Activated CD4-positive, alpha-beta T cell treated with anti-CD3 and anti-CD28 coated beads, Interleukin-2, amount 10 ng/mL, durations not matched to agents 24 days and 14 days (primary cell): ENCODE measurements around the gene MRPS26. TPM values are rescaled to one million over a fixed set of nuclear protein-coding genes. Genes with fewer than 3 reads are reported as not detected.
"Not testable (repeated sequence)": the region's sequence is repeated elsewhere in the genome, so short reads cannot be mapped to it uniquely, and the experiment has no call there.

Experiments used
- DNase-seq: peaks from one replicate; pipeline ENCODE4 v3.0.0; 2022
- H3K27ac Mint-ChIP-seq: one replicate; pipeline ENCODE4 v1.8.0; 2022; ENCODE audit warnings: mild to moderate bottlenecking, mixed read lengths
- H3K27me3 Mint-ChIP-seq: one replicate; pipeline ENCODE4 v1.8.0; 2022; ENCODE audit warnings: mixed read lengths
- H3K36me3 Mint-ChIP-seq: one replicate; pipeline ENCODE4 v1.8.0; 2022; ENCODE audit warnings: low read depth, mild to moderate bottlenecking, mixed read lengths
- H3K4me1 Mint-ChIP-seq: one replicate; pipeline ENCODE4 v1.8.0; 2021; ENCODE audit warnings: mixed read lengths
- H3K4me3 Mint-ChIP-seq: one replicate; pipeline ENCODE4 v1.8.0; 2022; ENCODE audit warnings: mild to moderate bottlenecking, moderate library complexity, mixed read lengths
- H3K9me3 Mint-ChIP-seq: one replicate; pipeline ENCODE4 v1.8.0; 2021; ENCODE audit warnings: mixed read lengths
- intact Hi-C: fragments of 100-400 bp; cut with micrococcal nuclease; formaldehyde crosslinking; loops from one replicate; pipeline ENCODE4 v1.15.1; 2023
- total RNA-seq: library from RNA; stranded (reverse); gene quantifications from 2 replicates; pipeline ENCODE4 v1.2.3, GENCODE V29; 2022

Gene MRPS26
- total RNA-seq: 123 and 130 TPM in 2 replicates

DNA sequence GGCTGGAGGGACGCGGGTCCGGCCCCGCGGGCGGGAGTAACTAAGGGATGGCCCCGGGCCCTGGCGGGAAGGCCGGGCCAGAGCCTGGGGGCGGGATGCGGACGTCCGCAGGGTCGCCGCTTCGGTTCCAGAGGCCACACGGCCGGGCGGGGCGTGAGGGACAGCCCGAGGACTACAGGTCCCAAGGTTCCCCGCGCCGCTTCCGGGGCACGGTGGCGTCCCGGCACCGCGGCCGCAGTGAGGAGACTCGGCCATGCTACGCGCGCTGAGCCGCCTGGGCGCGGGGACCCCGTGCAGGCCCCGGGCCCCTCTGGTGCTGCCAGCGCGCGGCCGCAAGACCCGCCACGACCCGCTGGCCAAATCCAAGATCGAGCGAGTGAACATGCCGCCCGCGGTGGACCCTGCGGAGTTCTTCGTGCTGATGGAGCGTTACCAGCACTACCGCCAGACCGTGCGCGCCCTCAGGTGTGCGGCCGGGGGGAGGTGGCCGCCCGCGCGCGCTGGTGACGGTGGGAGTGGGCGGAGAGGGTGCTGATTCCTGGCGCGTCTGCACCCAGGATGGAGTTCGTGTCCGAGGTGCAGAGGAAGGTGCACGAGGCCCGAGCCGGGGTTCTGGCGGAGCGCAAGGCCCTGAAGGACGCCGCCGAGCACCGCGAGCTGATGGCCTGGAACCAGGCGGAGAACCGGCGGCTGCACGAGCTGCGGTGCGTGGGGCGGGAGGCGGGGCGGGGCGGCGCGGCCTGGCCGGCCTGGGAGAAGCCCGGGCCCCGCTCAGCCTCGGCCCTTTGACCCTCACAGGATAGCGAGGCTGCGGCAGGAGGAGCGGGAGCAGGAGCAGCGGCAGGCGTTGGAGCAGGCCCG lies at the start of gene MRPS26:
Gene MRPS26 (plus strand): TSS at position 237 of the 861 bp plus-strand sequence. CDS start 17 bp downstream, at position 254.
- H3K4me1 Mint-ChIP-seq: peaks cover 16% of the 10 kb centered on the region

DNA sequence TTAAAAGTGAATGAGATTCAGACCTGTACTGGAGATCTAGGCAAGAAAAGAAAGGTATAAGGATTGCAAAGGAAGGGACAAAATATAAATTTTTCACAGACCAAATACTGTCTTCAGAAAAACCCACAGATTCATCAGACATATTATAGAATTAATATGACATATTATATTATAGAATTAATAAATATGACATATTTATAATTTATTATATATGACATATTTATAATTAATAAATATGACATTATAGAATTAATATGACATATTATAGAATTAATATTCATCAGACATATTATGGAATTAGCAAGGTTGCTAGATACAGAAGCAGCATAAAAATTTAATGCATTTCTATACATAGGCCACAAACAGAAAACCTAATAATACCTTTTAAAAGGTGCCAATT lies 47.1 kb upstream of the MRPS26 start:
- intact Hi-C loops: no loop called here
- Mint-ChIP-seq H3K4me3 (no peak overlapping the region), H3K9me3 (no peaks in the 10 kb centered on the region), H3K4me1 (peaks cover 2% of the 10 kb centered on the region), H3K27me3 (no peaks in the 10 kb centered on the region), H3K27ac (no peak overlapping the region), H3K36me3 (peaks cover 30% of the 10 kb centered on the region)
- no peak for DNase-seq

More for the DNA sequence above, at the start of gene MRPS26:
- intact Hi-C loops: loop anchor here (1.0 to 2.0 kb wide), 3 partner anchors 32 to 175 kb away; no protein-coding TSS in a partner anchor
- peak within 1 kb of the TSS; percentile 93 for H3K4me3 Mint-ChIP-seq
- no peaks in the 10 kb centered on the region for H3K9me3 Mint-ChIP-seq
- H3K27ac Mint-ChIP-seq: peak within 1 kb of the TSS; percentile 87
- no peaks in the 10 kb centered on the region for H3K27me3 Mint-ChIP-seq
- DNase-seq: peak; percentile 96
- peaks cover 39% of the 10 kb centered on the region for H3K36me3 Mint-ChIP-seq

DNA sequence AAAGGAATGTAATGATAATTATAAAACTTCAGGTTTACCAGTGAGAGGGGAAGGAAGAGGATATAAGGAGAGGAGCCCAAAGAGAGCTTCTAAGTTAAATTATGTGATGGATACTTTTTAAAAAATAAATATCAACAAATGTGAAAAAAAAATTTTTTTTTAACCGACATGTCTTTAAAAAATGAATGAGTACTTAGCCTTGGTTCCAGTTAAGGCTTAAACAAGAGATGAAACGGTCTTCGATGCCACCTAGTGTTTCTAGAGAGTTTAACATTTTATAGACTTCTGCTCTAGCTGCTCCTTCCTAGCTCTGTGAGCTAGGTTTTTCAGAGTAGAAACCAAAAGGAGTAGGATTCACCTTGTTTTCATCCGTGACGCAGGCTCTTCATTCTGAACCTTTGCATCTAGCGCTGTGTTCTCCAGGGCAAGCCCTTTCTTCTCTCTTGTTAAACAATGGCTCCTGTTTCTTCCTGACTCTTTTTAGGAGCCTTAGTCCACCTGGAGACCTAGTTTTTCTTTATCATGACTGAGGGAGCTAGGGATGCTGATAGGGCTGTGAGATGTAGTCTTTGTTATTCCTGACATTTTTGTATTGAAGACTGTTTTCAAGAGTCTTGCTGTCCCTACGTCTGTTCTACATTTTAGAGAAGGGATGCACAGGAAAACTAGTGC lies 44.9 kb upstream of the MRPS26 start:
- Mint-ChIP-seq H3K4me3 (no peak overlapping the region), H3K27me3 (no peaks in the 10 kb centered on the region), H3K27ac (no peak overlapping the region), H3K4me1 (no peaks in the 10 kb centered on the region), H3K9me3 (no peaks in the 10 kb centered on the region), H3K36me3 (peaks cover 30% of the 10 kb centered on the region)
- peak; percentile 75 for DNase-seq
- intact Hi-C loops: loop anchor here (1.0 to 5.0 kb wide), 3 partner anchors 149 to 314 kb away; no protein-coding TSS in a partner anchor

DNA sequence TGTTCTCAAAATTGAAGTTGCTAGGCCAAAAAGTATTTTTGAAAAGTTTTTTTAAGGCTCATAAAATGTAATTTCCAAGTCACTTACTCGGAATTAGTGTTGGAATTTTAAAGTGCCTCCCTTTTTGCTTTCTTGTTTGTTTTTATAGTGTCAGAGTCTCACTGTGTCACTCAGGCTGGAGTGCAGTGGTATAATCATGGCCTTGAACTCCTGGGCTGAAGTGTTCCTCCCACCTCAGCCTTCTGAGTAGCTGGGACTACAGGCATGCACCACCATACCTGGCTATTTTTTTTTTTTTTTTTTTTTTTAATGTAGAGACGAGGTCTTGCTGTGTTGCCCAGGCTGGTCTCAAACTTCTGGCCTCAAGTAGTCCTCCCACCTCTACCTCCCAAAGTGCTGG lies 42.4 kb upstream of the MRPS26 start:
- DNase-seq: no peak
- H3K4me3 Mint-ChIP-seq: no peak overlapping the region
- H3K4me1 Mint-ChIP-seq: peaks cover 3% of the 10 kb centered on the region
- H3K27me3 Mint-ChIP-seq: no peaks in the 10 kb centered on the region
- no peak overlapping the region for H3K27ac Mint-ChIP-seq
- no peaks in the 10 kb centered on the region for H3K9me3 Mint-ChIP-seq
- intact Hi-C loops: loop anchor here (5.0 kb wide), 2 partner anchors 251 to 316 kb away; no protein-coding TSS in a partner anchor
- peaks cover 36% of the 10 kb centered on the region for H3K36me3 Mint-ChIP-seq

DNA sequence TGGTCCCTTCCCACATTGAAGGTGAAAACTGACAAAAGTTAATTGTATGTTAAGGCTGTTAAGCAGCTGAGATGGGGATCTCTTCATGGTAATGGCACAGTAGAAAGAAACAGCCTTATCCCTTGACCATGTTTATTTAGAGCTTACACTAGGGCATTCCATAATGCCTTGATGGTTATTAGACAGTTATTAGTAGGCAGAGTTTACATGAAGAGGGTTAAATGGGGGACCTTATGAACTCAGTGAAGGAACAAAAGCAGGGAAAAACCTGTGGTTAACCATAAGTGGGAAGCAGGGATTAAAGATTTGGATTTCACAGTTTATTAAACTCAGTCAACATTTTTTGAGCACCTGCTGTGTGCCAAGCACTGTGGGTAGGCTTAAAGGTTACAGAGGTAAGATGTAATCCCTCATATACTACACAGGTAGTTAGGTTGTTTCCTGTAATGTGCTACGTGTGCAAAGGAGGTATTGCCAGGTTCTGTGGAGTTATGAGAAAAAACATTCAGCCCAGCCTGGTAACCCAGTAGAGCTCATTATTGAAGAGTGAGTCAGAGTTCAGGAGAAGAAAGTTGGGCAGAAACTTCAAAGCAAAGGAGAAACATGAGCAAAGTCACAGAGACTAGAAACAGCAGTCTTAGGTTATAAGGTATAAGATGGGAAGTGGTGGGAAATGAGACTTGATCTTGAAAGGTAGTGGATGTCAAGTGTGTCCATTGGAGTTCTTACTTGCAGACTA lies 34.7 kb upstream of the MRPS26 start:
- intact Hi-C loops: loop anchor here (1.0 to 5.0 kb wide), 3 partner anchors 27 to 139 kb away; partner anchors contain the start of gene PTPRA
- H3K4me3 Mint-ChIP-seq: peak overlapping the region; percentile 22

DNA sequence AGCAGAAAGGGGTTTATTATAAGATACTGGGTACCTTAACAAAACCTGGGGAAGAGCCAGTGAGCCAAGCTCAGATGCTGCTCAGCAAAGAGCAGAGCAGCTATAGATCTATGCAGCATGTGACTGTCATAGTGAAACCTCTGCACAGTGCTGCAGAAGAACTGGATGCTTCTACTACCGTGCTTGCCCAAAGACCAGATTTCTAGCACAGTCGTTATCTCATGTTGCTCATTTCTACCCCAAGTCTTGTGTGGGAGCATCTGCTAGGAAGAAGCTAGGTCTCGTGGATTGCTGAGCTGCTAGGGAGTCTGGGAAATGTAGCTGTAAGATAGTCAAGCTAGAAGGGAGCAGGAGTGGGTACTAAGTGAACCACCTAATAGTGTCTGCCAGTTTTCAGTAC lies 34.1 kb upstream of the MRPS26 start:
- DNase-seq: peak; percentile 73
- Mint-ChIP-seq H3K27ac (peak overlapping the region; percentile 86), H3K9me3 (no peaks in the 10 kb centered on the region), H3K4me1 (peaks cover 54% of the 10 kb centered on the region), H3K27me3 (no peaks in the 10 kb centered on the region), H3K36me3 (peaks cover 59% of the 10 kb centered on the region), H3K4me3 (peak overlapping the region; percentile 55)
- intact Hi-C loops: loop anchor here (1.0 to 5.0 kb wide), 3 partner anchors 27 to 139 kb away; partner anchors contain the start of gene PTPRA

More for the DNA sequence above, 34.7 kb upstream of the MRPS26 start:
- Mint-ChIP-seq H3K4me1 (peaks cover 50% of the 10 kb centered on the region), H3K27me3 (no peaks in the 10 kb centered on the region), H3K9me3 (no peaks in the 10 kb centered on the region), H3K36me3 (peaks cover 57% of the 10 kb centered on the region), H3K27ac (peak overlapping the region; percentile 86)
- peak; percentile 72 for DNase-seq

- no peak for DNase-seq
- Mint-ChIP-seq H3K4me1 (peaks cover 54% of the 10 kb centered on the region), H3K27ac (peak overlapping the region; percentile 57), H3K9me3 (no peaks in the 10 kb centered on the region), H3K27me3 (no peaks in the 10 kb centered on the region), H3K4me3 (no peak overlapping the region), H3K36me3 (peaks cover 56% of the 10 kb centered on the region)
- intact Hi-C loops: loop anchor here (1.0 to 5.0 kb wide), 3 partner anchors 18 to 141 kb away; partner anchors contain the start of genes MRPS26 and PTPRA
These were observed 32.1 kb upstream of the MRPS26 start for GRCh38 chr20:3013771-3014170.

GRCh38 chr20:3014179-3014578 lies 31.7 kb upstream of the MRPS26 start:
- intact Hi-C loops: loop anchor here (1.0 to 5.0 kb wide), 3 partner anchors 17 to 142 kb away; partner anchors contain the start of genes MRPS26 and PTPRA
- DNase-seq: no peak
- Mint-ChIP-seq H3K4me1 (peaks cover 50% of the 10 kb centered on the region), H3K36me3 (peaks cover 51% of the 10 kb centered on the region), H3K27me3 (no peaks in the 10 kb centered on the region), H3K27ac (peak overlapping the region; percentile 91), H3K9me3 (no peaks in the 10 kb centered on the region), H3K4me3 (no peak overlapping the region)

GRCh38 chr20:3014662-3015061 lies 31.2 kb upstream of the MRPS26 start:
- intact Hi-C loops: loop anchor here (1.0 to 5.0 kb wide), 4 partner anchors 17 to 142 kb away; partner anchors contain the start of genes MRPS26 and PTPRA
- peak overlapping the region; percentile 91 for H3K27ac Mint-ChIP-seq
- peak; percentile 64 for DNase-seq

DNA sequence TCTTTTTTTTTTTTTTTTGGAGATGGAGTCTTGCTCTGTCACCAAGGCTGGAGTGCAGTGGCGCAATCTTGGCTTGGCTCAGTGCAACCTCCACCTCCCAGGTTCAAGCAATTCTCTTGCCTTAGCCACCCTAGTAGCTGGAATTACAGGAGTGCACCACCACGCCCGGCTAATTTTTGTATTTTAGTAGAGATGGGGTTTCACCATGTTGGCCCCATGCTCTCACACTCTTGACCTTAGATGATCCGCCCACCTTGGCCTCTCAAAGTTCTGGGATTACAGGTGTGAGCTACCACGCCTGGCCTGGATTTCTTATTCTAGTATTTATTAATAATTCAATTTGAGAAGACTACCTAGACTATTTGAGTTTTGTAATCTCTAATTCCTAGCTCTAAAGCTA lies 30.6 kb upstream of the MRPS26 start:
- intact Hi-C loops: loop anchor here (1.0 kb wide), 1 partner anchor 31 kb away; no protein-coding TSS in a partner anchor
- H3K27me3 Mint-ChIP-seq, H3K9me3 Mint-ChIP-seq, DNase-seq: not testable (repeated sequence)
- Mint-ChIP-seq H3K36me3 (peaks cover 44% of the 10 kb centered on the region), H3K4me3 (peak overlapping the region; percentile 41), H3K4me1 (peaks cover 47% of the 10 kb centered on the region), H3K27ac (peak overlapping the region; percentile 91)

More at GRCh38 chr20:3014662-3015061, 31.2 kb upstream of the MRPS26 start:
- Mint-ChIP-seq H3K36me3 (peaks cover 49% of the 10 kb centered on the region), H3K4me1 (peaks cover 47% of the 10 kb centered on the region), H3K9me3 (no peaks in the 10 kb centered on the region), H3K4me3 (peak overlapping the region; percentile 41), H3K27me3 (no peaks in the 10 kb centered on the region)

DNA sequence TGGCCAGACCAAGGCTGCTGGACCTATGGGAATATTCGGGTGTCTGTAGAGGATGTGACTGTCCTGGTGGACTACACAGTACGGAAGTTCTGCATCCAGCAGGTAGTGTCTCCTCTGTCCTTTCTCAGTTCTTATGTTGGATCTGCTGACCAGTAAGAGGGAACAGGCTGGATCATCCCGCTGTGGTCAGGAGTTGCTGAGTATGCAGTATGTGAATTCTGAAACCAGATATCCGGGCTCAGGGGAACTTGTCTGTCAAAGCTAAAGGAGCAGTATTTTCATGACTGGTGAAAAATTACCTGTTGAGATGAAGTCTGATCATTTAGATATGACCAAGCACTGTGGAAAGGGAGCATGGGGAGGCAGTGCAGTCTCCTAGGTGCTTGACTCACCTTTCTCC lies 24.5 kb upstream of the MRPS26 start:
- Mint-ChIP-seq H3K27me3 (no peaks in the 10 kb centered on the region), H3K9me3 (no peaks in the 10 kb centered on the region), H3K4me3 (no peak overlapping the region), H3K36me3 (peaks cover 64% of the 10 kb centered on the region), H3K4me1 (peaks cover 5% of the 10 kb centered on the region), H3K27ac (peak overlapping the region; percentile 43)
- DNase-seq: no peak
- intact Hi-C loops: no loop called here

GRCh38 chr20:3021777-3022176 lies 24.1 kb upstream of the MRPS26 start:
- intact Hi-C loops: no loop called here
- Mint-ChIP-seq H3K27me3 (no peaks in the 10 kb centered on the region), H3K27ac (peak overlapping the region; percentile 43), H3K4me3 (no peak overlapping the region), H3K9me3 (no peaks in the 10 kb centered on the region), H3K4me1 (peaks cover 3% of the 10 kb centered on the region), H3K36me3 (peaks cover 65% of the 10 kb centered on the region)
- DNase-seq: no peak
